HG03521 (cell line): ENCODE measurements around the gene MAMDC2.

Experiments
- ATAC-seq: cut with Tn5 transposase; IDR thresholded peaks from one replicate; pipeline ENCODE4 v1.9.1; 2021; ENCODE audit warnings: mild to moderate bottlenecking, moderate library complexity; ENCODE audit not compliant: unreplicated experiment

The MAMDC2 gene

DNA sequence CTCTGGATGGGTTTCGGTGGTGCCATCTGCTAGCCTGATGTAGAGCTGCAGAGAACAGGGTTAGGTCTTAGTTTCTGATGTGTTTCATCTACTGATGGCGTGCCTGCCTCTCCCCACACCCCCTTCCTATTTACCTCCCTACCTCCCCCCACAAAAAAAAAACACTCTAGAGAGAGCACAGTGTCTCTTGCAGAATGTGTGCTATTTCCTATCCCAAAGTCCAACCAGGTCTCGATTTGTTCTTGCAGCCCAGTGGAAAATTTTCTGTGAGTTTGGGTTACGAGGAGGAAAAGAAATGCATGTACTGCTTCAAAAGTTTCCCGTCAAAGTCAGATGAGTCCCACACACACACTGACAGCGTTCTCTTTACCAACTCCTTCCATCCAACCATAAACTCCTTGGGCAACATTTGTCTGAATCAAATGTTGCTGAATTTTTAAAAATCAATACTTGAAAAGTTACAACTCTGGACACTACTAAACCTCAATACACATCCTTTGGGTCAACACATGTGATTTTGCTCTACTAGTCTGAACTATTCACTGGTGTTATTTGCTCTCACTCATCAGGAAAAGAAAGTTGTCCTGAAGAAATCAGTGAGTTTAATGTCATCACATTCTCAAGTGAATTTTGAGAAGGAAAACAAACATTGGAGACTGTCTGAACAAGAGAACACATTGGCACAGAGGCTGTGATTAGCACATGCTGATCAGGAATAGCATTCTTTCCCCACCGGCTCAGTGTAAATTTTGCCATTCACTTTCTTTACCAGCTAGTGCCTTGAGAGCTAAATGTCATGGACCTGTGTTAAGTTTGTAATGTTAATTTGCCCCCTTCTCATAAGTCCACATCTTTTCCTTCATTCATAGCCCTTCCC is 84.1 kb downstream of the MAMDC2 start:
- no peak for ATAC-seq

DNA sequence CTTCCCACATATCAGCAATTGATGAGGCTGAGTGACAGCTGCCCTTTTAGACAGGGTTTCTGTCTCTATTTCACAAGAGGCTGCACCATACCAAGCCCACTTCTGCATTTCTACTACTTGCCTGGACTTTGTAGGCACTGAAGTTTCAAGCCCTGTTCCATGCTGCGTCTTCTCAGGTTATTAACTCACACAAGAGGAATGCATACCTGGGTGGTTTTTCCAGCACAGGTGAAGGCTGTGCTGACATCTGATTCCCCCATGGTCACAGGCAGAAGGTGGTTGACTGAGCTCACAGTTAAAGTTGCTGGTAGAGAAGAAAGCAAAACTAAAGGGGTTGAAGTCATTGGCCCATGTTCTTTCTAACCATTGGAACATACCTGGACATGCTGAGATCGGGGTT is 86.6 kb downstream of the MAMDC2 start:
- ATAC-seq, result no peak

- ATAC-seq, result no peak
Measured at GRCh38 chr9:70131296-70131695, 87.6 kb downstream of the MAMDC2 start.

DNA sequence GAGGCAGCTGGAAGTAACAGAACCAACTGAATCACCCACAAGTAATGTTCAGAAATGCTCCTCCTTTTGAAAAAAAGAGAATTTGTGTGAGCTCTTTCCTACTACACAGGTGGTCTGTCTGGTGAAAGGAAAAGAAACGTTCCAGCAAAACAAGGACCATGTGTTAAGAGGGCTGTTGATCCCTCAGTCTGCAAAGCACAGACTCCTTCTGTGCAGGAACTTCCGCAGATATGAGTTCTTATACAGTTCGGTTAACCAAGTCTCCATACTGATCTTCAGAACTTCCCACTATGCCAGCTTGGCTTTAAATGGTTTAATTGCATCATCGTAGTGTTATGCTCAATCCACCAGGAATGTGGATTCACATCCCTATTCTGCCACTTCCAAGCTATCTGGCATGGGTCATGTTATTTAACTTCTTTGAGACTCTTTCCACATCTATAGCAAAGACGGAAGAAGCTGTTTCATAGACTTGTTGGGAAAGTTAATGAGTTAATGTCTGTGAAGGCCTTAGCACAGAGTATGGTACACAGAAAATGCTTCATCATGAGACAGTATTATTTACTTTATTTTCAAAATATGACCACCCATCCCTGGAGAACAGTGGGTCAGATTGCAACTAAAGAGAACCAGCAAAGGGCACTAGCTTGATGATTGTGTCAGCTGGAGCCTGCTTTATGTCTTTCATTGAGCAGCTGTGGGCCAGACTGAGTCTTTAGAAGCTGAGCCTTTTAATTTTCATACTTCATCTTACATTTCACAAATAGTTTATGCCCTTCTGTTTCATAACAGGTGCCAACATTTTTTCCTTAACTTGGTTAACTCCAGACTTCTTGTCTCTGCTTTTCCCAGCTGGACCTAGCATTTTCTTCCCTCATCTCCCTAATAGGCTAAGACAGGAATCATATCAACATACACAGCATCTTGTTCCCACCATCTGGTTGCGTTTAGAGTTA is 89.9 kb downstream of the MAMDC2 start:
- no peak for ATAC-seq

DNA sequence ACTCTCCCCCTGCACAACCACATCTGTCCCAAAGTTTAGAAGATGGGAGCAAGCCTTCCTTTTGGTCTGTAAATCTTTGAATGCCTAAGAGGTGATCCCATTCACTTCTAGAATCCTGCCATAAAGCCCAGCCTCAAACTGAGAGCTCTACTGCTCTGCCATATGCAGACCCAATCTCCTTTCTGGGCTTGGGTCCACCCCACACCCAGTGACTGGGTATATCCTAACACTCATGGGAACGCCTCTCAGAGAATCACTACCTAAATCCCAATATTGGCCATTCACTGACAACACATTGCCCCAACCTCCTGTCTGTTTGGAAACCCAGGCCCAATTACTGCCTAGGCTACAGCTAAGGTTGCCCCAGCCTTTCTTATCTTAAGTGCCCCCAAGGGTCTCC is 90.7 kb downstream of the MAMDC2 start:
- no peak for ATAC-seq

GRCh38 chr9:70135176-70135575 is 91.5 kb downstream of the MAMDC2 start:
- no peak for ATAC-seq

GRCh38 chr9:70136632-70137031 is 93.0 kb downstream of the MAMDC2 start:
- ATAC-seq, result no peak

- no peak for ATAC-seq
Measured at GRCh38 chr9:70137577-70137976, 93.9 kb downstream of the MAMDC2 start.

DNA sequence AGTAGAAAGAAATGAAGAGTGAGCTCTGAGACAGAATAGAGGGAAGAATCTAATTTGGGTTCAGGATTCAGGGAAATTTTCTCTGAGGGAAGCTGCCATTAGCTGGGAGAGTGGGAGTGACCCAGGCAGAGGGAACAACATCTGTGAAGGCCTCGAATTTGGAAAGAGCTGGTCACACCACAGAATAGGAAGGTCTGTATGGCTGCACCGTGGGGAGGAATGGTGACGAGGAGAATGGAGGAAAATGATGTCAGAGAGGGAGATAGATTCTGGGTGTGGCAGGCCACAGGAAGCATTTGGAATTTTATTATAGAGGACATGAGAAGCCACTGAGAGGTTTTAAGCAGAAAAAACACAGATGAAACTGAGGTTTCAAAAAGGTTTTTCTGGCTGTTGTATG is 98.5 kb downstream of the MAMDC2 start:
- ATAC-seq, result no peak

DNA sequence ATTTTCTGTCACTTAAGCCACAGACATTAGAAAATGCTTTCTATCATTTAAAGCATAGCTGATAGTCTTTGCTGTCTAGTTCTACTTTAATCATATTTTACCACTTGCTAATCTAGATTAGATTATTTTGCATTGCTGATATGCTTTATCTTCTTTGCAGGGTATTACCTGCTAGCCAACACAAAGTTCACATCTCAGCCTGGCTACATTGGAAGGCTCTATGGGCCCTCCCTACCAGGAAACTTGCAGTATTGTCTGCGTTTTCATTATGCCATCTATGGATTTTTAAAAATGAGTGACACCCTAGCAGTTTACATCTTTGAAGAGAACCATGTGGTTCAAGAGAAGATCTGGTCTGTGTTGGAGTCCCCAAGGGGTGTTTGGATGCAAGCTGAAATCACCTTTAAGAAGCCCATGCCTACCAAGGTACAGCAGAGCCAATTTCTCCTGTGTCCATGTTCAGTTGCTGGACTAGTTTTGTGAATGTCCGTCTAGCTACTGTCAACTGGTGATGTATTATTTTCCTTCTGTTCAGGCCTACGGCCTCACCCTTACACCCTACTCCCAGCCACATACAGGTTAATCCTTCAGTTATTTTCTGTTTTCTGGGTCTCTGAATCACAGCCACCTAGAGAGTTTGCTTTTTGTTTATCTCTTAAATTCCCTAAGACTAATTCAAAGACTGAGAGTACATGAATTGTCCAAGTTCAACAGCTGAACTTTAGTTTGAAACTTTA is 99.9 kb downstream of the MAMDC2 start:
- no peak for ATAC-seq

- ATAC-seq, result no peak
Measured at GRCh38 chr9:70144131-70144503, 100.5 kb downstream of the MAMDC2 start.

GRCh38 chr9:70145981-70146380 is 102.3 kb downstream of the MAMDC2 start:
- no peak for ATAC-seq

GRCh38 chr9:70147196-70147595 is 103.5 kb downstream of the MAMDC2 start:
- no peak for ATAC-seq

DNA sequence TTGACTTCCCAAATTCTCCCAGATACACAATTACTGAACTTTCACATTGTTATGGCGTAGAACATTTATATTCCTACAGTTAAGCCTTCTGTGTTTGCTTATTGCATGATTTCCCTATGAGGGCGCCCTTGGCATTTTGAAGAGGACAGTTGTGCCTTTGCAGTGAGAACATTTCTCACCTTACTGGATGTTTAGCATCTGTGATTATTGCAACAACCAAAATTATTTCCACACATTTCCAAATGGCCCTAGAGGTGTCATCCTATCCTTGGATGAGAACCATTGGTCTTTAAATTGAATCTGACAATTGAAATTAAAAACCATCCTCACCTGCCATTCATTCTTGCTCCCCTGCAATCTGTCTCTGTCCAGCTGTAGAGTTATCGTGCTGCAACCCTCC is 104.0 kb downstream of the MAMDC2 start:
- no peak for ATAC-seq

DNA sequence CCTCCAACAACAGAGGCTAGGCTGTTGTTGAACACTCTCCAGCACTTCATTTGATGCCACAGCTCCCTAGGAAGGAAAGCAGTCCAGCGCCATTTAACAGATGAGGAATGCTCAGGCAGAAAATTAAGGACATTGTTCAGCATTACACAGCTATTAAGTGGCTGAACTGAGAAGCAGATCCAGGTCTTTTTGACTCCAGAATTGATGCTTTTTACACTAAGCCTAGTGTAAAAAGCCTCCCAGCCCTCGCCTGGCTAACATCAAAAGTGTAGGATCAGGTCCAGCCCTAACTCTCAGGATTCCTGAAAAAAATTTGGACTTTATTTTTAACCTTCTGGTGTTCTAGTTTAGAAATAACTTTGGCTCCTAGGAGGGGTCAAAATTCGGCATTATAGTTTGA is 108.7 kb downstream of the MAMDC2 start:
- no peak for ATAC-seq

- ATAC-seq, result no peak
Measured at GRCh38 chr9:70156729-70157128, 113.1 kb downstream of the MAMDC2 start.

GRCh38 chr9:70159630-70160029 is 116.0 kb downstream of the MAMDC2 start:
- no peak for ATAC-seq

GRCh38 chr9:70160686-70161600 is 117.3 kb downstream of the MAMDC2 start:
- no peak for ATAC-seq

DNA sequence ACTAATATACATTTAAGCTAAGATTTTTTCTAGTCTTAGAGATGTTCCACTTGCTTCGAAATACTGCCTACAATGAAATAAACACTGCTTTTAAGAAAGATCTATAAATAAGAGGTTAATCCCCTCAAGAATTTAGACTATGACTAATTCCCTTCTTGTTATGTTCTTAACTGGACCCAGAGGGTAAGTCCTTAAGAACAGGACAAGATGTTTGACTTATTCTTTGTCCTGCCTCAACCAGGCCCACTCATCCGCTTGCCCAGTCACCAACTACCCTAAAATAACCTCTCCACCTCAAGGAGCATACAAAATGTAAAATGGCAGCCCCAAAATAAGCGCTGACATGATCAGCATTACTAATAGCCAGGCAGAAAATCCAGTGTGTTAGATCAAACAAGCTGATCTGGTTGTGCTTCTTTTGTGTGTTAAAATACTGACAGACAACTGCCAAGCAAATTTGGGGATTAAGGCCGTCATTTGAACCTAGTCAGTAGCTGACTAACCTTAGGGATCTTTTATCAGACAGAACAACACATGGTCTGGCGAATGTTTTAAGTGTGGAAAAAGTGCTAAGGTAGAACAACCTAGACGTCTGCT is 121.5 kb downstream of the MAMDC2 start:
- ATAC-seq, result no peak

GRCh38 chr9:70168521-70168920 is 124.9 kb downstream of the MAMDC2 start:
- ATAC-seq, result no peak
